SJCRH30 (cell line): ENCODE results near the gene TMEM115. TPM values are rescaled to one million over a fixed set of nuclear protein-coding genes. Genes with fewer than 3 reads are reported as not detected.
"Not testable (repeated sequence)": the region's sequence is repeated elsewhere in the genome, so short reads cannot be mapped to it uniquely, and the experiment has no call there.

Experiments
- DNase-seq, 2 experiments: peaks; one replicate each; pipeline ENCODE4 v3.0.0-alpha.2; 2015 to 2020
- H3K27ac ChIP-seq: fragments of 250-450 bp; sonication (Bioruptor Pico); 2 replicates; pipeline ENCODE4 v1.5.1; 2020; ENCODE audit warnings: mild to moderate bottlenecking, moderate library complexity
- H3K27me3 ChIP-seq: fragments of 250-450 bp; sonication (Bioruptor Pico); 2 replicates; pipeline ENCODE4 v1.5.1; 2020; ENCODE audit warnings: mild to moderate bottlenecking, moderate library complexity
- H3K36me3 ChIP-seq: fragments of 250-450 bp; sonication (Bioruptor Pico); 2 replicates; pipeline ENCODE4 v1.5.1; 2020; ENCODE audit warnings: mild to moderate bottlenecking, moderate library complexity
- H3K4me1 ChIP-seq: fragments of 250-450 bp; sonication (Bioruptor Pico); 2 replicates; pipeline ENCODE4 v1.5.1; 2020; ENCODE audit warnings: mild to moderate bottlenecking, moderate library complexity
- H3K4me3 ChIP-seq: fragments of 250-450 bp; sonication (Bioruptor Pico); 2 replicates; pipeline ENCODE4 v1.5.1; 2020; ENCODE audit warnings: mild to moderate bottlenecking, moderate library complexity
- H3K9me3 ChIP-seq: fragments of 250-450 bp; sonication (Bioruptor Pico); replicated peaks from 2 replicates; pipeline ENCODE4 v1.5.1; 2020; ENCODE audit warnings: mild to moderate bottlenecking, moderate library complexity
- total RNA-seq: library from RNA; depleted of rRNA; stranded (reverse); fragments of >200 nt; shearing (Covaris generic); gene quantifications from 2 replicates; pipeline ENCODE4 v1.2.3, GENCODE V29; 2014; rRNA removed

TMEM115 gene
- total RNA-seq, 1 experiment from 2014 or later = 27.2 TPM

DNA sequence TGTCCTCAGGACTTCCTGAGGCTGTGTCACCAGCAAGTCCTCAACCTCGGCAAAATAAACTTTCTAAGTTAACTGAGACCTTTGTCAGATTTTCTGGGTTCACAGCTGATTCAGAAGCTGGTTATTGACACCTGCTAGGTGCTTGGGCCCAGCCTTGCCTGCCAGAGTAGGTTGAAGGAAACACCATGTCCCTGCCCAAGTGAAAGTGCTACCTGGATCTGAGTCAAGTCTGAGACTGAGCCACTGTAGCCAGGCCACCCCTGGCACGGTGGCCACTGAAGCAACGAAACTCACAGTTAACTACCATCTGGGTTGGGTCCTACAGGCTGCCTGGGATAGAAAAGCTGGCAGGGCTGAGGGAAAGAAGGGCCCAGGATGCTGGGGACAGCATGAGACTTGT lies 45.0 kb downstream of the TMEM115 start:
- no peaks in the 10 kb centered on the region; the same call in 1 of the 2 replicates for H3K9me3 ChIP-seq
- no peaks in the 10 kb centered on the region for H3K27me3 ChIP-seq
- no peak overlapping the region for H3K4me3 ChIP-seq
- H3K27ac ChIP-seq = no peak overlapping the region
- peaks cover 4% of the 10 kb centered on the region for H3K36me3 ChIP-seq
- no peak for DNase-seq
- H3K4me1 ChIP-seq = no peaks in the 10 kb centered on the region

DNA sequence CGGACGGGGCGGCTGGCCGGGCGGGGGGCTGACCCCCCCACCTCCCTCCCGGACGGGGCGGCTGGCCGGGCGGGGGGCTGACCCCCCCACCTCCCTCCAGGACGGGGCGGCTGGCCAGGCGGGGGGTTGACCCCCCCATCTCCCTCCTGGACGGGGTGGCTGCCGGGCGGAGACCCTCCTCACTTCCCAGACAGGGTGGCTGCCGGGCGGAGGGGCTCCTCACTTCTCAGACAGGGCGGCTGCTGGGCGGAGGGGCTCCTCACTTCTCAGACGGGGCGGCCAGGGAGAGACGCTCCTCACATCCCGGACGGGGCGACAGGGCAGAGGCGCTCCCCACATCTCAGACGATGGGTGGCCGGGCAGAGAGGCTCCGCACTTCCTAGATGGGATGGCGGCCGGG lies 47.3 kb downstream of the TMEM115 start:
- not testable (repeated sequence) for DNase-seq, H3K9me3 ChIP-seq, H3K4me1 ChIP-seq, H3K27me3 ChIP-seq, H3K36me3 ChIP-seq, H3K27ac ChIP-seq, H3K4me3 ChIP-seq

Other genes with a start within 250 kb of the TMEM115 start
- 9.3 and 11.3 TPM in 2 replicates for gene SEMA3F, start 204.2 kb downstream of the TMEM115 start, total RNA-seq
- 0.14 TPM in 1 of 2 replicates, not detected in the other for gene GNAT1, start 167.9 kb downstream of the TMEM115 start, total RNA-seq
- 1.4 and 2.9 TPM in 2 replicates for gene SLC38A3, start 154.2 kb downstream of the TMEM115 start, total RNA-seq
- gene GNAI2, start 123.3 kb downstream of the TMEM115 start, total RNA-seq = 63.8 and 64.7 TPM in 2 replicates
- gene SEMA3B, start 90.4 kb downstream of the TMEM115 start, total RNA-seq = 3.3 and 4.8 TPM in 2 replicates
- not detected in 2 replicates for gene LSMEM2, start 80.4 kb downstream of the TMEM115 start, total RNA-seq
- gene IFRD2, start 67.1 kb downstream of the TMEM115 start, total RNA-seq = 85.3 and 98.8 TPM in 2 replicates
- 3.6 and 4.5 TPM in 2 replicates for gene HYAL3, start 60.1 kb downstream of the TMEM115 start, total RNA-seq
- 3.2 and 3.4 TPM in 2 replicates for gene NAA80, start 60.1 kb downstream of the TMEM115 start, total RNA-seq
- 0.43 TPM in 1 of 2 replicates, not detected in the other for gene HYAL1, start 55.9 kb downstream of the TMEM115 start, total RNA-seq
- gene HYAL2, start 36.8 kb downstream of the TMEM115 start, total RNA-seq = 41.7 and 47.2 TPM in 2 replicates
- gene TUSC2, start 31.3 kb downstream of the TMEM115 start, total RNA-seq = 21.2 and 26.4 TPM in 2 replicates
- 11.7 and 12.7 TPM in 2 replicates for gene RASSF1, start 18.7 kb downstream of the TMEM115 start, total RNA-seq
- gene ZMYND10, start 13.8 kb downstream of the TMEM115 start, total RNA-seq = 0.73 and 0.99 TPM in 2 replicates
- gene NPRL2, start 8.7 kb downstream of the TMEM115 start, total RNA-seq = 14.0 and 14.4 TPM in 2 replicates
- gene CYB561D2, start 8.7 kb downstream of the TMEM115 start, total RNA-seq = 6.5 and 8.9 TPM in 2 replicates
- not detected in 2 replicates for gene CACNA2D2, start 144.1 kb upstream of the TMEM115 start, total RNA-seq
- 1.1 and 2.4 TPM in 2 replicates for gene C3orf18, start 208.2 kb upstream of the TMEM115 start, total RNA-seq
- gene HEMK1, start 210.0 kb upstream of the TMEM115 start, total RNA-seq = 6.2 and 6.3 TPM in 2 replicates